ENCODE results near the gene PRELID3B.

GRCh38 chr20:59042796-59043631 is 428 bp upstream of the PRELID3B start:
- TF ChIP-seq CTCF (conservative IDR thresholded peaks at IDR 0.05; ENCODE audit: low read length) = no peak
- no peak for TF ChIP-seq EZH2phosphoT487 (IDR thresholded peaks at IDR 0.05; ENCODE audit: borderline replicate concordance)

All from Loucy (cell line).